Testis (tissue), 2 donors: ENCODE data around the gene LINC00305.

ENCODE experiments used
- POLR2A ChIP-seq: fragments of 450-650 bp; IDR thresholded peaks from one replicate; pipeline ENCODE4 v1.6.1; 2017; ENCODE audit warnings: antibody characterized with exemption, mild to moderate bottlenecking, moderate library complexity
- TF ChIP-seq, protein P1 (sequence below), 3 experiments: fragments of 450-650 bp in 2 of 3; fragments of 200-600 bp in 1 of 3; sonication (generic) in 1 of 3; IDR thresholded peaks; one replicate each; pipeline ENCODE4 v1.5.1; 2016 to 2019; ENCODE audit warnings: antibody characterized with exemption in 3 of 3, mild to moderate bottlenecking in 2 of 3, moderate library complexity in 1 of 3

DNA sequence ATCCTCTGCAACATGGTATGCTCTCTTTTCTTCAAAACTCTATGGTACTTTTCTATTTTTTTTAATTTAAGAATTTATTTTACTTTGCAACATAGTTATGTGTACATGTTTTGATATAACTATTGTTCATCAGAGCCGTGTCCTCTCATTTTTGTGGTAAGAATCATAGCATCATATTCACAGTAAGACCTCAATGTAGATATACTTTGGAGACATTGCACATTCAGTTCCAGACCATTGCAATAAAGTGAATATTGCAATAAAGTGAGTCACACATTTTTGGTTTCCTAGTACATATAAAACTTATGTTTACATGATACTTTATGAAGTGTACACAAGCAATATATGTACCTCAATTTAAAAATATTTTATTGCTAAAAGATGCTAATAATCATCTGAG, 22.7 kb upstream of the LINC00305 start:
- TF ChIP-seq, protein P1, sequence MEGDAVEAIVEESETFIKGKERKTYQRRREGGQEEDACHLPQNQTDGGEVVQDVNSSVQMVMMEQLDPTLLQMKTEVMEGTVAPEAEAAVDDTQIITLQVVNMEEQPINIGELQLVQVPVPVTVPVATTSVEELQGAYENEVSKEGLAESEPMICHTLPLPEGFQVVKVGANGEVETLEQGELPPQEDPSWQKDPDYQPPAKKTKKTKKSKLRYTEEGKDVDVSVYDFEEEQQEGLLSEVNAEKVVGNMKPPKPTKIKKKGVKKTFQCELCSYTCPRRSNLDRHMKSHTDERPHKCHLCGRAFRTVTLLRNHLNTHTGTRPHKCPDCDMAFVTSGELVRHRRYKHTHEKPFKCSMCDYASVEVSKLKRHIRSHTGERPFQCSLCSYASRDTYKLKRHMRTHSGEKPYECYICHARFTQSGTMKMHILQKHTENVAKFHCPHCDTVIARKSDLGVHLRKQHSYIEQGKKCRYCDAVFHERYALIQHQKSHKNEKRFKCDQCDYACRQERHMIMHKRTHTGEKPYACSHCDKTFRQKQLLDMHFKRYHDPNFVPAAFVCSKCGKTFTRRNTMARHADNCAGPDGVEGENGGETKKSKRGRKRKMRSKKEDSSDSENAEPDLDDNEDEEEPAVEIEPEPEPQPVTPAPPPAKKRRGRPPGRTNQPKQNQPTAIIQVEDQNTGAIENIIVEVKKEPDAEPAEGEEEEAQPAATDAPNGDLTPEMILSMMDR (IDR thresholded peaks at IDR 0.05), result no peak
- no peak for TF ChIP-seq POLR2A
